ENCODE measurements around the gene SHISA6.

Gene SHISA6

DNA sequence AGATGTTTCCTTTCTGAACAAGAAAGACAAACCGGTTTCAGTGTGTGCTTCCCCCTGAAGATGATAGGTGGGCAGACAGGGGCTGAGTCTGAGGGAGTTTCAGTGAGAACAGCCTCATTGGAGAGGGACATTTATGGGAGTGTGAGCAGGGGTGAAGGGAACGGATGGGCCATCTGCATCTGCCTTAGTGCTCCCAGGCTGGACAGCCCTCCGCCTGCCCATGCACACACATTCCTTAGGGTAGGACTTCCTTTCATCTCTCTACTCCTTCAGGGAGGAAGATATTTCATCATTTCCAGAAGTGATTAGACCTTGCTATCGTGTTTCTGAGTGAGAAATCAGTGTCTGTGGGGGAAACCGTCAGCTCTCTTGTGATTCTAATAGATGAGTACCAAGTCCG is 3.8 kb downstream of the SHISA6 start:
- peaks cover 37 to 47% of the 10 kb centered on the region in 2 donors for H3K27me3 Mint-ChIP-seq
- no peak overlapping the region for H3K27ac Mint-ChIP-seq
- DNase-seq (no peak), ATAC-seq (replicated peaks) (no peak)
- no peak overlapping the region for H3K4me3 Mint-ChIP-seq
- no peaks in the 10 kb centered on the region for H3K9me3 Mint-ChIP-seq
- H3K4me1 Mint-ChIP-seq: peaks cover 1 to 3% of the 10 kb centered on the region in 2 donors
- peaks cover 0 to 6% of the 10 kb centered on the region in 2 donors for H3K36me3 Mint-ChIP-seq

DNA sequence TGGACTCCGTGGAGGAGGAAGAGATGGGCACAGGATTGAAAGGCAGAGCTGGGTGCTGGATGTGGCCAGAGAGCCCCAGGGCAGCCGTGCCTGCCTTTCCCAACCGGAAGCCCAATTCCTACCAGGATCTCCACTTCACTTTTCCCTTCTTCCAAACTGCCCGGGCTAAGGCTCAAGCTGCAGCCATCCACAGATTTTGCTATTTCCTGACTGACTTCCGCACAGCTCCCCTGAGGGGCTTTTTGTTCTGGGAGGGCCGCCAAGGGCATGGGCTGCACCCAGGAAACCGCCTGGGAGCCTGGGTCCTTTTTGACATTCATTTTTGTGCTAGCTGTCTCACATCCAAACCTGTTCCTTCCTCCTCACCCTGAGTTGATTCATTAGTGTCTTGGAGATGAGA is 4.2 kb downstream of the SHISA6 start:
- peaks cover 36 to 45% of the 10 kb centered on the region in 2 donors for H3K27me3 Mint-ChIP-seq
- H3K36me3 Mint-ChIP-seq: peaks cover 0 to 6% of the 10 kb centered on the region in 2 donors
- no peak overlapping the region for H3K4me3 Mint-ChIP-seq
- no peak overlapping the region for H3K27ac Mint-ChIP-seq
- DNase-seq (no peak), ATAC-seq (replicated peaks) (no peak)
- H3K4me1 Mint-ChIP-seq: peaks cover 0 to 3% of the 10 kb centered on the region in 2 donors
- H3K9me3 Mint-ChIP-seq: no peaks in the 10 kb centered on the region

- Mint-ChIP-seq H3K4me3 (no peak overlapping the region), H3K27me3 (peaks cover 36 to 45% of the 10 kb centered on the region in 2 donors), H3K4me1 (peaks cover 0 to 3% of the 10 kb centered on the region in 2 donors), H3K9me3 (no peaks in the 10 kb centered on the region), H3K36me3 (peaks cover 0 to 6% of the 10 kb centered on the region in 2 donors), H3K27ac (no peak overlapping the region)
- ATAC-seq (replicated peaks): no peak
- no peak for DNase-seq
Measured at GRCh38 chr17:11245791-11246190, 4.8 kb downstream of the SHISA6 start.

DNA sequence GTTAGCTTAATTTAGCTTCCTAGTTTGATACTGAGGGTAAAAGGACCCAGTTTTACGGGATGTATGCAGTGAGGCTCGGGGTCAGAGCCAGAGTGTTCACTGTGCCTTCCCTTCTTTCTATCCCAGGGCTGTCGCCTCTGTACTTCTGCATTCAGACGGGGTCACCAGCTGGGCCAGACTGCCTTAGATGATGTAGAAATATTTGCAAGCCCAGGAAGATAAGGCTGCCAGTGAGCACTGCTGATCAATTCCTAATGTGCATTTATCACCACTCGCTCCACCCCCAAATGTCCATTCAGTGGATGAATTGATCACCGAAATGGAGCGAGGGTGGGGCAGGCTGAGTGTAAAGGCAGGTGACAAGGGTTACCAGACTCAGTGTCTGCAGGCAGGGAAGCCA is 9.1 kb downstream of the SHISA6 start:
- Mint-ChIP-seq H3K36me3 (no peaks in the 10 kb centered on the region), H3K4me1 (no peaks in the 10 kb centered on the region), H3K9me3 (no peaks in the 10 kb centered on the region), H3K4me3 (no peak overlapping the region), H3K27ac (no peak overlapping the region), H3K27me3 (peaks cover 4 to 10% of the 10 kb centered on the region in 2 donors)
- DNase-seq (no peak), ATAC-seq (replicated peaks) (no peak)

GRCh38 chr17:11251561-11252107 is 10.6 kb downstream of the SHISA6 start:
- H3K36me3 Mint-ChIP-seq: no peaks in the 10 kb centered on the region
- peaks cover 0 to under 1% of the 10 kb centered on the region in 2 donors for H3K27me3 Mint-ChIP-seq
- H3K4me1 Mint-ChIP-seq: no peaks in the 10 kb centered on the region
- H3K9me3 Mint-ChIP-seq: no peaks in the 10 kb centered on the region
- no peak overlapping the region for H3K27ac Mint-ChIP-seq
- DNase-seq (no peak), ATAC-seq (replicated peaks) (no peak)
- no peak overlapping the region for H3K4me3 Mint-ChIP-seq

- H3K4me1 Mint-ChIP-seq: no peaks in the 10 kb centered on the region
- H3K9me3 Mint-ChIP-seq: peaks cover 0 to under 1% of the 10 kb centered on the region in 2 donors
- H3K27me3 Mint-ChIP-seq: no peaks in the 10 kb centered on the region
- H3K27ac Mint-ChIP-seq: no peak overlapping the region
- H3K36me3 Mint-ChIP-seq: no peaks in the 10 kb centered on the region
- ATAC-seq (replicated peaks) (no peak), DNase-seq (no peak)
- no peak overlapping the region for H3K4me3 Mint-ChIP-seq
Measured at GRCh38 chr17:11252146-11252545, 11.1 kb downstream of the SHISA6 start.

DNA sequence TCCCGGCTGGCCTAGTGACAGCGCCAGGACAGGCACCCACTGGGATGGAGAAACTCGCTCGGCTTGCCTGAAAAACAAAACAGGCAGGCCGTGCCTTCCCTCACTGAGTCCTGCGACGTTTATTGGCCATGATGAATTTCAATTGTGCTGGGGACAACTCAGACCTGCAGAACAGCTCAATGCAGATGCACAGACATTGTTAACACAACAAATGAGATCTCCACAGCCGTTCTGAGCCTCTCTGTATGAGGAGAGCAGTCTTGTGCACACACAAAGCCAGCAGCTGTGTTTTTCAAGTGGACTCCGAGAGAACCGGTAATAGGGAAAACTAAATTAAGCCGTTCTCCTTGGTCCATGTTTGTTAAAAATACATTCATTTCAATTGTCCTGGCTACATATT is 15.9 kb downstream of the SHISA6 start:
- H3K36me3 Mint-ChIP-seq: no peaks in the 10 kb centered on the region
- H3K4me3 Mint-ChIP-seq: no peak overlapping the region
- ATAC-seq (replicated peaks) (no peak), DNase-seq (no peak)
- H3K9me3 Mint-ChIP-seq: peaks cover 0 to 4% of the 10 kb centered on the region in 2 donors
- H3K4me1 Mint-ChIP-seq: no peaks in the 10 kb centered on the region
- H3K27ac Mint-ChIP-seq: no peak overlapping the region
- no peaks in the 10 kb centered on the region for H3K27me3 Mint-ChIP-seq

- no peaks in the 10 kb centered on the region for H3K27me3 Mint-ChIP-seq
- no peak for DNase-seq
- no peak overlapping the region for H3K27ac Mint-ChIP-seq
- no peaks in the 10 kb centered on the region for H3K4me1 Mint-ChIP-seq
- no peaks in the 10 kb centered on the region for H3K36me3 Mint-ChIP-seq
- no peak overlapping the region for H3K4me3 Mint-ChIP-seq
- peaks cover 4 to 15% of the 10 kb centered on the region in 2 donors for H3K9me3 Mint-ChIP-seq
- no peak for ATAC-seq (replicated peaks)
Measured at GRCh38 chr17:11264183-11264871, 23.3 kb downstream of the SHISA6 start.

DNA sequence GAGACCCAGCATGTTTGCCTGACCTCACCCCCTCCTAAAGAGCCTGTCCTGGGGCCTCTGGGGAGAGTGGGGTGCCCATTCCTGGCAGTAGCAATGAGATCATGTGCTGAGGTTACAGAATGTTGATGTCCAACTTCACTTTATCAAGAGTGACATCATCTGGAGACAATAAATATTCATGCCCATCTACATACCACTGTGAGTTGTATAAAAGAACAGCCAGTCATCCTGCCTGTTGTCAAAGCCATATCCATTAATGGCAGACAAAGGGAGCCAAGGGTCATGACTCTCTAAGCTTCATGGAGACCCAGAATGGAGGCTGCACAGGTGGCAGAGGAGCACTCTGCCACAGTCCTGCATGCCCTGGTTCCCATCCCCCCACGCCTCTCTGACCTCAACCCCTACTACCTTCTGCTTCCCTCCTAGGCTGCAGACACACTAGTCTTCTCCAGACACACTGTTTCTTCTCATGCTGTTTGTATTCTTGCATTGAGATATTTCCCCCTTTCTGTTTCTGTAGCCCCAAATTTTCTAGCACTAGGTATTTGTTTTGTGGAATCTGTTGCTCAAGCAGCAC is 27.1 kb downstream of the SHISA6 start:
- no peak for DNase-seq
- H3K4me3 Mint-ChIP-seq: no peak overlapping the region
- peaks cover 8 to 15% of the 10 kb centered on the region in 2 donors for H3K9me3 Mint-ChIP-seq

GRCh38 chr17:11269210-11269609 is 28.2 kb downstream of the SHISA6 start:
- H3K4me3 Mint-ChIP-seq: no peak overlapping the region
- no peaks in the 10 kb centered on the region for H3K36me3 Mint-ChIP-seq
- peaks cover 8 to 12% of the 10 kb centered on the region in 2 donors for H3K9me3 Mint-ChIP-seq

More for the DNA sequence above, 27.1 kb downstream of the SHISA6 start:
- Mint-ChIP-seq H3K36me3 (no peaks in the 10 kb centered on the region), H3K4me1 (no peaks in the 10 kb centered on the region), H3K27ac (no peak overlapping the region), H3K27me3 (peaks cover 6 to 8% of the 10 kb centered on the region in 2 donors)
- ATAC-seq (replicated peaks): no peak

GRCh38 chr17:11272191-11272590 is 31.2 kb downstream of the SHISA6 start:
- Mint-ChIP-seq H3K4me1 (no peaks in the 10 kb centered on the region), H3K27ac (no peak overlapping the region), H3K36me3 (no peaks in the 10 kb centered on the region), H3K27me3 (peaks cover 6 to 8% of the 10 kb centered on the region in 2 donors), H3K4me3 (no peak overlapping the region), H3K9me3 (peaks cover 8 to 10% of the 10 kb centered on the region in 2 donors)
- no peak for DNase-seq
- ATAC-seq (replicated peaks): no peak

More at GRCh38 chr17:11269210-11269609, 28.2 kb downstream of the SHISA6 start:
- Mint-ChIP-seq H3K27ac (no peak overlapping the region), H3K4me1 (no peaks in the 10 kb centered on the region), H3K27me3 (peaks cover 6 to 8% of the 10 kb centered on the region in 2 donors)
- DNase-seq (no peak), ATAC-seq (replicated peaks) (no peak)

- ATAC-seq (replicated peaks) (no peak), DNase-seq (no peak)
- Mint-ChIP-seq H3K27me3 (peaks cover 6 to 8% of the 10 kb centered on the region in 2 donors), H3K27ac (no peak overlapping the region), H3K9me3 (peaks cover 3 to 8% of the 10 kb centered on the region in 2 donors), H3K4me3 (no peak overlapping the region), H3K4me1 (no peaks in the 10 kb centered on the region), H3K36me3 (no peaks in the 10 kb centered on the region)
Measured at GRCh38 chr17:11273596-11273995, 32.6 kb downstream of the SHISA6 start.

- Mint-ChIP-seq H3K36me3 (no peaks in the 10 kb centered on the region), H3K4me3 (no peak overlapping the region), H3K9me3 (peaks cover 3 to 8% of the 10 kb centered on the region in 2 donors), H3K4me1 (no peaks in the 10 kb centered on the region), H3K27ac (no peak overlapping the region), H3K27me3 (peaks cover 6 to 8% of the 10 kb centered on the region in 2 donors)
- no peak for ATAC-seq (replicated peaks)
- DNase-seq: no peak
Measured at GRCh38 chr17:11274106-11274505, 33.1 kb downstream of the SHISA6 start.

GRCh38 chr17:11276486-11276885 is 35.5 kb downstream of the SHISA6 start:
- peaks cover 10 to 15% of the 10 kb centered on the region in 2 donors for H3K9me3 Mint-ChIP-seq
- H3K27ac Mint-ChIP-seq: no peak overlapping the region
- DNase-seq (no peak), ATAC-seq (replicated peaks) (no peak)
- no peaks in the 10 kb centered on the region for H3K4me1 Mint-ChIP-seq
- no peak overlapping the region for H3K4me3 Mint-ChIP-seq
- H3K36me3 Mint-ChIP-seq: no peaks in the 10 kb centered on the region
- peaks cover 6 to 8% of the 10 kb centered on the region in 2 donors for H3K27me3 Mint-ChIP-seq
